GM19372 (cell line): ENCODE data around the gene ABHD17A.
"Not testable (repeated sequence)": the region's sequence is repeated elsewhere in the genome, so short reads cannot be mapped to it uniquely, and the experiment has no call there.

Source experiments
- ATAC-seq: cut with Tn5 transposase; IDR thresholded peaks from one replicate; pipeline ENCODE4 v1.9.1; 2021; ENCODE audit warnings: mild to moderate bottlenecking, low read depth, moderate library complexity; ENCODE audit not compliant: unreplicated experiment

Gene ABHD17A

DNA sequence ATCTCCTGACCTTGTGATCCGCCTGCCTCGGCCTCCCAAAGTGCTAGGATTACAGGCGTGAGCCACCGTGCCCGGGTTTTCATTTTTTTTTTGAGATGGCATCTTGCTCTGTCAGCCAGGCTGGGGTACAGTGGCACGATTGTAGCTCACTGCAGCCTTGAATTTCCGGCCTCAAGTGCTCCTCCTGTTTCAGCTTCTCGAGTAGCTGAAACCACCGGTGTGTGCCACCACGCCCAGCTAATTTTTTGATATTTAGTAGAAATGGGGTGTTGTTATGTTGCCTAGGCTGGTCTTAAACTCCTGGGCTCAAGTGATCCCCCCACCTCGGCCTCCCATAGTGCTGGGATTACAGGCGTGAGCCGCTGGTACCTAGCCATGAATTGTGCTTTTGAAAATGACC lies 25.8 kb upstream of the ABHD17A start:
- ATAC-seq, result no peak

DNA sequence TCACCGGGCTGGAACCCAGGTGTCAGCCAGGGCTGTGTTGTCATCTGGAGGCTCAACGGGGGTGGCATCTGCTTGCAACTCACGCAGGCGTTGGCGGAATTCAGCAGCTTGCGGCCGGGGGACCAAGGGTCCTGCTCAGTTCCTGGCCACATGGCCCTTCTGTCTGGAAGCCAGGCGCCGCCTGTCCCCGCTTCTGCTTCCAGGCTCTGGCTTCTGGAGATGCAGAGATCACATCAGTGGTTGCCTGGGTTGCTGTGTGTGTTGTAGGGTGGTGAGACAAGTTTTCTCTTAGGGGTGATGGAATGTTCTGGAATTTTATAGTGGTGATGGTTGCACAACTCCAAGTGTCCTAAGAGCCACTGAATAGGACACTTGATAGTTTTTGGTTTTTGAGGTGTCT lies 24.9 kb upstream of the ABHD17A start:
- no peak for ATAC-seq

DNA sequence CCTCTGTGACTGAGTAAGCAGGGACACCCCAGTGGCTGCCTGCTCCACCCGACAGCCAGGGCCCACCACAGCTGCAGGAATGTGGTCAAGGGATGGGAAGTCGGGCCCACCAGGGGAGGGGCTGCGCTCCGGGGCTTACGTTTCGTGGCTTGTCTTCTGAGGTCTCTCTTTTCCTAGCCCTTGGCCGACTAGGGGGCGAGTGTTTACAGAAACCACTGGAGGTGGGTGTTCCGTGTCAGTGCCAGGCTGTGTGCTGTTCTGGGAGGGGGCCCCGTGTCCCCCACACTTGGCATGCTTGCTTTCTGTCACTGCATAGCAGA lies 24.4 kb upstream of the ABHD17A start:
- no peak for ATAC-seq

DNA sequence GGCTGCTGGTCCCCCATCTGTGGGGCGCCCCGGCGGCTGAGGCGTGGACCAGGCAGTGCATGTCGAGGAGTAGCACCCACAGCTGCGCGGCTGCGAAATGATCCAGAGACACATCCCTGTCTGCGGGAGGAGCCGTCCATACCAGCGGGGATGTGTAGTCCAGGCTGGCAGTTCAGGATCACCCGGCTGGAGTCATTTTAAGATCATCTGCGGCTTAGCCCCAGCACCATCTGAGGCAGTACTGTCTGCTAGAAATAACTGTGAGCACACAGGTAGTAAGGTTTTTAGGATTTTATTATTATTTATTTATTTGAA lies 23.0 kb upstream of the ABHD17A start:
- no peak for ATAC-seq

DNA sequence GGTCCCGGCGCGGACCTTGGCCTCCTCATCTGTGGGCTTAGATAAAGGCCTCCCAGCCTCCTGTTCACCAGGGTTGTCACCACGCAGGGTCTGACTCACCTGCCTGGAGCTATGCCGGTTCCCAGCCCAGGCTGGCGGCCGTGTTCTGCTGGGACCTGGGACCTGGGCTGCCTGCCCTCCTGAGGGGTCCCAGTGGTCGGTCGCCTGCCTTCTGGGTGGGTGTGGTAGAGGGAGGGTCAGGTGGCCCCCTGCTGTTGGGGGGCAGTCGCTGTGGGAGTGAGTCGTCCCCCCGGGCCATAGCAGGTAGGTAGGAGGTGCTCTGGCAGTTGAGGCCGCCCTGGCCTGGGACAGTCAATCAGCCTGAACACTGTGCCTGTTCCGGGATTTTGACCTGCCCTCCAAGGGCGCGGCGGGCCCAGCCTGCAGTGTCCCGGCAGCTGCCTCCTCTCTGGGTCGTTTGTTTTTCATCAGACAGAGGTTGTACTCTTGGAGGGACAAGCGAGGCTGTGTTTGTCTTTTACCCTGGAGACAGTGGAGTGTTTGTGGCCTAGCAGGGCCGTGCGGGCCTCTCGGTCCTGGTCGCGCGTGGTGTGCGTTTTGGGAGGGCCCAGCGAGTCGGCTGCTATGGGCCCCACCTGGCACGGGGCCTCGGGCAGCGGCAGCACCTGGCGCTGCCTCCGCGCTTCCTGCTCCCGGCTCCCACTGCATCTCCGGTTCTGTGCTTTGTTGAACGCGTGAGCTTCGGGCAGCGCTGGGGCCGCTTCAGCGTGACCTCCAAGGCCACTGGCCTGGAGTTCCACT lies 22.5 kb upstream of the ABHD17A start:
- ATAC-seq, result no peak

DNA sequence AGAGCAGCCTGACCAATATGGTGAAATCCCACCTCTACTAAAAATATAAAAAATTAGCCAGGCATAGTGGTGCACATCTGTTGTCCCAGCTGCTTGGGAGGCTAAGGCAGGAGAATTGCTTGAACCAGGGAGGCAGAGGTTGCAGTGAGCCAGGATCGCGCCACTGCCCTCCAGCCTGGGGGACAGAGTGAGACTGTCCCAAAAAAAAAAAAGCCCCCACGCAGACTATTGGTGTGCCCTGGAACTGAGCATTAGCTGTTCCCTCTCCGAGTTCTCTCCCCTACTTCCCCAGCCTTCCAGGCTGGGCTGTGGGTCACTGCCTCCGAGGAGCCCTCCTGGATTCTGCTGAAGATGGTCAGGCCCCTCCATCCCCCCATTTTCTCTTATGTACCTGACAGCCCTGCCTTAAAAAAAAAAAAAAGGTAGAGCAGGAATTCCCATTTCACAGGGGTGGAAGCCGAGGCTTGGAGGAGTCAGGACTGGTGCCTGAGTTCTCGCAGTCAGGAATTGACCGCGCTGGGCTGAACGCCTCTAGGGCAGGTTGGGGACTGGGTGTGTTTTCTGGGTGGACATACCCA lies 21.8 kb upstream of the ABHD17A start:
- ATAC-seq, result no peak

DNA sequence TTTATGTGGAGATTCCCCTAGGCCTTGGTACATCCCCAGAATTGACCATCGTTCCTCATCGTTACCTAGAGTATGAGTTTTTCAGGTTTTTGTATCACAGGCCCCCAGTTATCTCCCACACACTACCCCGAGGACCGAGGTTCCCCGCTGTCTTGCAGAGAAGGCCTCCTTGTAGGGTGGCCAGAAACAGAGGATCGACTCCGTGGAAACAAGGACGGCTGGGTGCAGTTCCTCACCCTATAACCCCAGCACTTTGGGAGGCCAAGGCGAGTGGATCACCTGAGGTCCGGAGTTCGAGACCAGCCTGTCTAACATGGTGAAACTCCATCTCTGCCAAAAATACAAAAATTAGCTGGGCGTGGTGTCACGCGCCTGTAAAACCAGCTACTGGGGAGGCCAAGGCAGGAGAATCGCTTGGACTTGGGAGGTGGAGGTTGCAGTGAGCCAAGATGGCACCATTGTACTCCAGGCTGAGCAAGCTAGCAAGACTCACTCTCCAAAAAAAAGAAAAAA lies 20.6 kb upstream of the ABHD17A start:
- no peak for ATAC-seq

DNA sequence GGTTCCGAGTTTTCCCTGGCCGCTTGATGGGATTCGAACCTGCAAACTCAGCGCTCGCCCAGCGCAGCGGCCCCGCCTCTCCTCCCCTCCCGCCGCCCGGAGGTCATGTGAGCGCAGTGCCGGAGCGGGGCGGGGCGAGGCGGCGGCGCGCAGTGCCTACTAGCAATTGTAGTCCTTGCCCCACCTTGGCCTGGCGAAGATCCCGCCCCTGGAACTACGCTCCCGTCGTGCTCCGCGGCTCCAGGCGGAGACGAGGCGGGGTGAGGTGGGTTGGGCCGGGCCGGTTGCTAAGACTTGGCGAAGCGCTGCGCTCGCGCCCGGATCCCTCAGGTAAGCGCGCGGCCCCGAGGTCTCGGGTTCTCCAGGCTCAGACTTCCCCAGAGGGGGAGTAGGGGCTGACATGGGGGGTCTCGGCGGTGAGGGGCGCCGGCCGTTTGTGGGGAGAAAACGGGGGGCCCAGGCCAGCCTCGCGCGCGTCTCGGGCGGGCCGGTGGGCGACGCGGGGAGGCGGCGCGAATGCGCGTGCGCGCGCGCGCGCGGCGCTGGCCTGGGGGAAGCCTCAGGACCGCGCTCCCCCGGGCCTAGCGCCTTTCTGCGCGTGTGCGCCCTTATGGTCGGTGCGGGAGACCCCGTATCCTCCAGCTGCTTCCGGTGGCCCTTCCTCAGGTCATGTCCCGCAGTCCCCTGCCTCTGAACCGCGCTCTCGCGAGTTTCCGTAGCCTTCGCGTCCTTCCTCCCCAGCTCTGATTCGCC lies 20.0 kb upstream of the ABHD17A start, which contains the start of the genes ADAT3 and SCAMP4:
TSS of gene ADAT3 (plus strand) at position 290 of the 753 bp plus-strand sequence. CDS start 6,649 bp downstream, outside the sequence.
TSS of gene SCAMP4 (plus strand) at position 290 of the 753 bp plus-strand sequence. CDS start 9,621 bp downstream, outside the sequence.
- ATAC-seq, result peak; percentile 77

DNA sequence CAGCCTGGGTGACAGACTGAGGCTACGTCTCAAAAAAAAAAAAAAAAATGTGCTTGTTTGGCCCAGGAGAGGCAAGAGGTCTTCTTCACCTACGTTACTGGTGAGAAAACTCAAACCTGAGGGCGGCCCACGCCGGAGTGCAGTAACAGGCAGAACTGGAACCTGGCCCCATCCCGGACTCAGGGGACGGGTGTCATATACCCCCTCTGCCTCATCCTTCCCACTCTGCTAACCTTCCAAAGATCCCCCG lies 19.5 kb upstream of the ABHD17A start:
- peak; percentile 3 for ATAC-seq

DNA sequence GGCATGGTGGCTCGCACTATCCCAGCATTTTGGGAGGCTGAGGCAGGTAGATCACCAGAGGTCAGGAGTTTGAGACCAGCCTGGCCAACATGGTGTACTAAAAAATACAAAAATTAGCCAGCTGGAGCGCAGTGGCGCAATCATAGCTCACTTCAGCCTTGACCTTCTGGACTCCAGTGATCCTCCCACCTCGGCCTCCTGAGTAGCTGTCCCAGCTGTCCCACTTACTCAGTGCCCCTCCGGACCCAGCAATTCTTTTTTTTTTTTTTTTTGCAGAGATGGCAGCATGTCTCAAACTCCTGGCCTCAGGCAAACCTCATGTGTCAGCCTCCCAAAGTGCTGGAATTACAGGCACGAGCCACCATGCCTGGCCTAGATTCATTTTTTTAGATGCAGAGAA lies 17.6 kb upstream of the ABHD17A start:
- ATAC-seq, result no peak

DNA sequence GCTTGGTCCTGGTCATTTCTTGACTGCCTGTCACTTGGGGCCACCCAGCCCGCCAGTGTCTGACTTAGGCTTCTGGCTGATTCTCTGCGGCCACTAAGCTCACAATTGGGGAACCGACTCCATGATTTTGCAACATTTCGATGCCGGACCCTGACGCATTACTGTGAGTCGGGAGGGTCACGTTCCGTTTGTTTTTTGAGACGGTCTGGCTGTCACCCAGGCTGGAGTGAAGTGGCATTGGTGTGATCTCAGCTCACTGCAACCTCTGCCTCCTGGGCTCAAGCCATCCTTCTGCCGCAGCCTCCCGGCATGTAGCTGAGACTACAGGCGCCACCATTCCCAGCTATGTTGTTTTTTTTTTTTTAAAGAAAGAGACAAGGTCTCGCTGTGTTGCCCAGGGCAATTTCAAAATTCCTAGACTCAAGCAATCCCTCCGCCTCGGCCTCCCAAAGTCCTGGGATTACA lies 16.7 kb upstream of the ABHD17A start:
- ATAC-seq, result no peak

DNA sequence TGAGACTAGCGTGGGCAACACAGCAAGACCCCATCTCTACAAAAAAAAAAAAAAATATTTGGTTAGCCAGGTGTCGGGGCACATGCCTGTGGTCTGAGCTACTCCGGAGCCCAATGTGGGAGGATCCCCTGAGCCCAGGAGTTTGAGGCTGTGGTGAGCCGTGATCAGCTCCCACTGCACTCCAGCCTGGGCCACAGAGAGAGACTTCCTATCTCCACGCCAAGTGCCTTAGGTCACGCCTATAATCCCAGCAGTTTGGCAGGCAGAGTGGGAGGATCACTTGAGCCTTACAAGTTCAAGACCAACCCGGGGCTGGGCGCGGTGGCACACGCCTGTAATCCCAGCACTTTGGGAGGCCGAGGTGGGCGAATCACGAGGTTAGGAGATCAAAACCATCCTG lies 11.2 kb upstream of the ABHD17A start:
- ATAC-seq, result no peak

DNA sequence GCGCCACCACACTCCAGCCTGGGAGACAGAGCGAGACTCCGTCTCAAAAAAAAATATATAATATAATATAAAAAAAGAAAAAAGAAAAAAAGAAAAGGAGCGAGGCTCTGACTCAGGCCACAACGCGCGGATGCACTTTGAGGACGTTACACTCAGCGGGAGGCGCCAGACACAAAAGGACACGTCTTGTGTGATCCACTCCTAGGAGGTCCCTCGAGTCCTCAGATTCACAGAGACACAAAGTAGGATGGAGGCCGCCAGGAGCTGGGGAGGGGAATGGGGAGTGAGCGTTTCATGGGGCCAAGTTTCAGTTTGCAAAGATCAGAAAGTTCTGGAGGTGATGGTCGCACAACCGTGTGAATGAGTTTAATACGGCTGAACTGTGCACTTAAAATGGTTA lies 8.5 kb upstream of the ABHD17A start:
- no peak for ATAC-seq

DNA sequence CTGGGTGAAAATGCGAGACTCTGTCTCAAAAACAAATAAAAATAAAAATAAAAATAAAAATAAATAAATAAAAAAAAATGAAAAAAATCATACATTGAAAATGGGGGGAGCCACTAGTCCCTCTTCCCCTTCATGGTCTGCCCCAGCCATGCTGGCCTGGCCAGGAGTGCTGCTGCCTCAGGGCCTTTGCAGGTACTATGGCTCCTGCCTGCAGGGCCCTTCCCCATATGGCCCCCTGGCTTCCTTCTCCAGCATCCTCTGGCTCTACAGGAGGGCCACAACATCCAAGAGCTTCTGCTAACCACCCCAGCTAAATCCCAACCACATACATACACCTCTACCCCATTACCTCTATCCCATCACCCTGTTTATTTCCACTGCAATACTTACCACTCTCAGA lies 4.6 kb upstream of the ABHD17A start:
- no peak for ATAC-seq

DNA sequence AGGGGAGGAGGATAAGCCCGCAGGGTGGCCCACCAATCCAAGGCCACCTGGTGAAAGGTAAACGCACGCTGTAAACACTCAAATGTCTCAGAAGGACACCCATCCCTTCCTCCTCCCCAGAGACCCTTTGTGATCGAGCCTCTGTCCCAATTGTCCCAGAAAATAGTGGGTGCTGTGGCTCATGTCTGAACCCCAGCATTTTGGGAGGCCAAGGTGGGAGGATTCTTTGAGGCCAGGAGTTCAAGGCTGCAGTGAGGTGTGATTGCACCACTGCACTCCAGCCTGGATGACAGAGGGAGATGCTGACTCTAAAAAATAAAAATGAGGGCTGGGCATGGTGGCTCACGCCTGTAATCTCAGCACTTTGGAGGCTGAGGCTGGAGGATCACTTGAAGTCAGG lies 3.1 kb upstream of the ABHD17A start:
- ATAC-seq, result no peak

DNA sequence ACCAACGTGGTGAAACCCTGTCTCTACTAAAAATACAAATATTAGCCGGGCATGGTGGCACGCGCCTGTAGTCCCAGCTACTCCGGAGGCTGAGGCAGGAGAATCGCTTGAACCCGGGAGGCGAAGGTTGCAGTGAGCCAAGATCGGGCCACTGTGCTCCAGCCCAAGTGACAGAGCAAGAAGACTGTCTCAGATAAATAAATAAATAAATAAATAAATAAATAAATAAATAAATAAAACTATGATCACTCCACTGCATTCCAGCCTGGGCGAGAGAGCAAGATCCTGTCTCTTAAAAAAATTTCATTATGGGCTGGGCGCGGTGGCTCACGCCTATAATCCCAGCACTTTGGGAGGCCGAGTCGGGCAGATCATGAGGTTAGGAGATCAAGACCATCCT lies 1.1 kb upstream of the ABHD17A start:
- ATAC-seq, result not testable (repeated sequence)

DNA sequence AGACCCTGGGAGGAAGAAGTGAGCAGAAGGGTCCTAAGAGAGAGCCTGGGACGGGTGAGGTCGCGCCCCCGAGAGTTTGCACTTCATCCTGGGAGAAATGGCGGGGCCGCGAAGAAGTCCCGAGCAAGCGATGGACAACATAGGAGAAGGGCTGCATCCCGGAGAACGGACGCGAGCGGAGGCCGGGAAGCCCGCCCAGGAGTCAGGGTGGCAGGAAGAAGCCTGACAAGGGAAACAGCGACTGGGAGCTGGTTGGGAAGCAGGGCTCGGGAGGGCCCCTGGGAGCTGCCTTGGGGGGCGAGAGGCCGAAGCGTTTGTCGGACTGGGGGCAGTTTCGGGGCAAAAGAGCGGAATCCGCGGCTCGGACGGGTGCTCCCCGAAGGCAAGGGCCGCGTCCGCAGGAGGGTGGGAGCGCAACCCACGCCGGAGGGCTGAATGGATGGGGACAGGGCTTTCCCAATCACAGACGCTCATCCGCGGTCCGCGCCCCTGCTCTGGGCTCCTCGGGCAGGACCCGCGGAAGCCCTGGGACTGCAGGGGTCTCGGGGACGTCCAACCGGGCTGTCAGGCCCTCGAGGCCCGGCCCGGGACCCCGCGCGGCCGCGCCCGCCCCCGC lies 469 bp downstream of the ABHD17A start:
- ATAC-seq, result peak; percentile 11

DNA sequence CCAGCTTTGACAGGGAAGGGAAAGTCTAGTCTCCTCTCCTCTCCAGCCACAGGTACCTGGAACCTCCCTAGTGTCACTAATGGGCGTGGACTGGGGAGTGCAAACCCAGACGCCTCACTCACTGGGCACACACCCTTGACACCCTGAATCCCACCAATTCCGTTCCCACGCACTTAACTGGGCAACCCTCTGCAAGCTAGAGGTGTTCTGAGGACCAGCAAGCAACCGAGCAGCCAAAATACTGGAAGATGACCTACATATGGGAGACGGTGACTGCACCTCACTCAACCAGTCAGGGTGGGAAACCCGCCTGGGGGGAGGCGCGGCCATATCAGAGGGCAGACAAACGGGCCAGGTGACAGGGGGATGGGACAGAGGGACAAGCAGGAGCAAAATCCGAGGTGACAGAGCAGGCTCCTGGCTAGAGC lies 991 bp downstream of the ABHD17A start:
- no peak for ATAC-seq

DNA sequence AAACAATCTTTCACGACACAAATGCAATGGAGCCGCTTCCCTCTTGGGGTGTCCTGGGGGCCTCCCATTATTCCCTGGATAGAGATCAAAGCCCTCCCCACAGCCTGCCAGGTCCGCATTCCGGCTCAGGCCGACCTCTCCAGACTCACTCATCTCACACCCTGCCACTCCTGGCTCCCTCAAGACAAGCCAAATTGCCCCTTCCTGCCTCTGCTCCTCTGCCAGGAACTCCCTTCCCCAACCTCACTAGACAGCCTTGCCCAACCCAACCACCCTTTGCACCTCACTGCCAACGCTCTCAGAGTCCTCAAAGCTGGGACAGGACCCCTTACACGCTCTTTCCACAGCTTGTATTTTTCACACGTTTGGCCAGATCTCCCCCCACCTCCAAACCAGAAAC lies 1.5 kb downstream of the ABHD17A start:
- ATAC-seq, result no peak

DNA sequence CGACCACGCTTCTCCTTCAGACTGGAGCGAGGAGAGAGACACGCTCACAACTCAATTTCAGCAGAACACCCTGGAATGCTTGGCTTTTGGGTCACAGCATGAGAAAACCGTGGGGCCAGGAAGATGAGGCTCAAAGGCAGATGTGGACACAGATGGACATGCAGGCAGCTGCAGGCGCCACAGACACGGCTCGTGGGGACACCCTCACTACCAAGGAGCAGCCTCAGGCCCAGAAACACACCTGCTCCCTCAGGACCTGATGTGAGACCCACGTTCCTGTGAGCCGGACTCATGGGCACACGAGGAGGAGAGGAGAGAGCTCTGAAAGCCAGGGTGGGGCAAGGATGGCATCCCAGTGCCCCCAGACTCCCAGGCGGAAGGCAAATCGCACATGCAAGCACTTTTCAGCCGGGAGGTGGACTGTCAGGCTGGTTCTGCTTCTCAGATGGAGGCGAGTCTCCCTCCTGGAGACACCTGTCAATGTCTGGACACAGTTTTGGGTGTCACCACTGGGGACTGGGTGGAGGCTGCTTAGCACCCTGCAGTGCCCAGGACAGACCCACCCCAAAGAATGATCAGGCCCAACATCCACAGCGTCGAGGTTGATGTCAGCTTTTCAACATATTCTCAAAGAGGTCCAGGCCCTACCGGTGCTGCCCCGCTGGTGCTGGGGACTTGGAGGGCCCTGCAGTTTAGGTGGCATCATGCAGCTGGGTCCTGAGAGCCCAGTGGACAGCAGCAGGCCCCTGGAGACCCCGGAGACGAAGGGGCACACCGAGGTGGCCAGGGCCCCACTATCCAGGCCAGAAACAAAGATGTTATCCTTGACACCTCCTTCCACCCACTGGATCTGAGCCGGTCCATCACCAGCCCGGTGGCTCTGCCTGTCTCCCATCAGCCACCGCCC lies 2.3 kb downstream of the ABHD17A start:
- ATAC-seq, result no peak
